Fibroblast of lung (primary cell): ENCODE results near the gene ANKRD44. TPM values are rescaled to one million over a fixed set of nuclear protein-coding genes. Genes with fewer than 3 reads are reported as not detected.

Experiments used
- DNase-seq, 2 donors: peaks; one replicate each; pipeline versions ENCODE4 v3.0.0 to v3.0.0-alpha.2; 2010; ENCODE audit warnings: low read depth in 2 of 2
- H2AFZ ChIP-seq: 2 replicates; pipeline ENCODE4 v1.5.1; 2012; ENCODE audit warnings: low read length, control low read depth, inconsistent platforms
- H3K27ac ChIP-seq: 2 replicates; pipeline ENCODE4 v1.5.1; 2011; ENCODE audit warnings: low read length, control low read depth; ENCODE audit not compliant: insufficient read depth
- H3K27me3 ChIP-seq: 2 replicates; pipeline ENCODE4 v1.5.1; 2011; ENCODE audit warnings: mild to moderate bottlenecking, low read length; ENCODE audit not compliant: control insufficient read depth, insufficient read depth
- H3K36me3 ChIP-seq: 2 replicates; pipeline ENCODE4 v1.5.1; 2011; ENCODE audit warnings: low read length; ENCODE audit not compliant: control insufficient read depth, insufficient read depth
- H3K4me1 ChIP-seq: 2 replicates; pipeline ENCODE4 v1.5.1; 2011; ENCODE audit warnings: low read length; ENCODE audit not compliant: control insufficient read depth, insufficient read depth; ENCODE audit errors: extremely low read depth
- H3K4me2 ChIP-seq: 2 replicates; pipeline ENCODE4 v1.5.1; 2011; ENCODE audit warnings: low read length, control low read depth; ENCODE audit not compliant: insufficient read depth; ENCODE audit errors: extremely low read depth
- H3K4me3 ChIP-seq, 4 experiments: fragments of 200-600 bp in 1 of 4; sonication (generic) in 1 of 4; replicated peaks in 1 of 4; 2 replicates each; pipeline ENCODE4 v1.5.1; 2011 to 2016; ENCODE audit warnings: low read length in 4 of 4, low read depth in 3 of 4, mild to moderate bottlenecking in 3 of 4, control low read depth in 2 of 4, inconsistent platforms in 1 of 4, mixed read lengths in 1 of 4; ENCODE audit not compliant: insufficient read depth in 1 of 4; ENCODE audit errors: control extremely low read depth in 1 of 4
- H3K79me2 ChIP-seq: 2 replicates; pipeline ENCODE4 v1.5.1; 2012; ENCODE audit warnings: mild to moderate bottlenecking, low read length, inconsistent platforms; ENCODE audit not compliant: control insufficient read depth, insufficient read depth
- H3K9ac ChIP-seq: 2 replicates; pipeline ENCODE4 v1.5.1; 2011; ENCODE audit warnings: mild to moderate bottlenecking, low read length, control low read depth; ENCODE audit not compliant: insufficient read depth
- H3K9me3 ChIP-seq: 2 replicates; pipeline ENCODE4 v1.5.1; 2012; ENCODE audit warnings: low read depth, low read length; ENCODE audit not compliant: control insufficient read depth, insufficient read depth
- H4K20me1 ChIP-seq: 2 replicates; pipeline ENCODE4 v1.5.1; 2011; ENCODE audit warnings: low read length; ENCODE audit not compliant: control insufficient read depth, insufficient read depth; ENCODE audit errors: extremely low read depth
- EZH2 ChIP-seq: IDR thresholded peaks from 2 replicates; pipeline ENCODE4 v1.5.1; 2012; ENCODE audit warnings: low read length, control low read depth, mild to moderate bottlenecking; ENCODE audit errors: missing control alignments
- polyA plus RNA-seq, 2 donors: library from polyadenylated mRNA; depleted of rRNA in 1 of 2; stranded (reverse) in 1 of 2; unstranded in 1 of 2; fragments of >200 nt; gene quantifications; 2 replicates each; pipeline ENCODE4 v1.2.1, GENCODE V29; 2011 to 2012; ENCODE audit warnings: missing spikeins in 1 of 2
- total RNA-seq: library from RNA; depleted of rRNA; stranded (reverse); fragments of >200 nt; gene quantifications from 2 replicates; pipeline ENCODE4 v1.2.1, GENCODE V29; 2014
- TF ChIP-seq, protein P1 (sequence below), 2 donors: IDR thresholded peaks in 1 of 2; conservative IDR thresholded peaks in 1 of 2; 1 replicate in 1 of 2; 2 replicates in 1 of 2; pipeline ENCODE4 v1.5.1; 2011 to 2012; ENCODE audit warnings: low read length in 2 of 2, control low read depth in 1 of 2, inconsistent platforms in 1 of 2, low read depth in 1 of 2, mild to moderate bottlenecking in 1 of 2

ANKRD44 gene
- total and polyA plus RNA-seq, 2 donors (not counting 1 experiment from before 2014, with no cell fraction given): 7.6 to 9.7 TPM

DNA sequence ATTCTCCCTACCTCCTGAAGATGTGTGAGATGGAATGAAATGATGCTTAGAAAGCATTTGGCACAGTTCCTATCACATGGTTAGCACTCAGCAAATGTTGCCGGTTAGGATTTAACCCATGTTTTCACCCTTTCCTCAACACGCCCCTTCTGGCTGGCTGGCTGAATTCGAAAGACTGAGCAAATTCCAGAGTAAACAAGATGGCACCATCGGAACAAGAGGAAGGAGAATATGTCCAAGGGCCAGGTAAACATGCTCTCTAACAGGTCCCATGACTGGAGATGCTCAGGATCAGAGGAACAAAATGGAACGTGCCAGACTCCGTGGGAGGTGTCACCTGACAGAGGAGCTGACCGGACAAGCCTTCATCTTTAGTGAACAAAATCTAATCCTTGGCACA, 145.6 kb downstream of the ANKRD44 start:
- H3K27me3 ChIP-seq: no peaks in the 10 kb centered on the region
- no peaks in the 10 kb centered on the region for H3K9me3 ChIP-seq
- H3K4me2 ChIP-seq: no peak overlapping the region
- H3K4me3 ChIP-seq: no peak overlapping the region
- no peaks in the 10 kb centered on the region for H3K79me2 ChIP-seq
- H3K9ac ChIP-seq: no peak overlapping the region
- peaks cover 4% of the 10 kb centered on the region for H3K4me1 ChIP-seq
- TF ChIP-seq, protein P1, sequence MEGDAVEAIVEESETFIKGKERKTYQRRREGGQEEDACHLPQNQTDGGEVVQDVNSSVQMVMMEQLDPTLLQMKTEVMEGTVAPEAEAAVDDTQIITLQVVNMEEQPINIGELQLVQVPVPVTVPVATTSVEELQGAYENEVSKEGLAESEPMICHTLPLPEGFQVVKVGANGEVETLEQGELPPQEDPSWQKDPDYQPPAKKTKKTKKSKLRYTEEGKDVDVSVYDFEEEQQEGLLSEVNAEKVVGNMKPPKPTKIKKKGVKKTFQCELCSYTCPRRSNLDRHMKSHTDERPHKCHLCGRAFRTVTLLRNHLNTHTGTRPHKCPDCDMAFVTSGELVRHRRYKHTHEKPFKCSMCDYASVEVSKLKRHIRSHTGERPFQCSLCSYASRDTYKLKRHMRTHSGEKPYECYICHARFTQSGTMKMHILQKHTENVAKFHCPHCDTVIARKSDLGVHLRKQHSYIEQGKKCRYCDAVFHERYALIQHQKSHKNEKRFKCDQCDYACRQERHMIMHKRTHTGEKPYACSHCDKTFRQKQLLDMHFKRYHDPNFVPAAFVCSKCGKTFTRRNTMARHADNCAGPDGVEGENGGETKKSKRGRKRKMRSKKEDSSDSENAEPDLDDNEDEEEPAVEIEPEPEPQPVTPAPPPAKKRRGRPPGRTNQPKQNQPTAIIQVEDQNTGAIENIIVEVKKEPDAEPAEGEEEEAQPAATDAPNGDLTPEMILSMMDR (conservative IDR thresholded peaks at IDR 0.05 in 1 of 2, IDR thresholded peaks at IDR 0.05 in 1 of 2; ENCODE audit: low read depth in 1 of 2, low read length in 2 of 2): no peak
- H3K27ac ChIP-seq: no peak overlapping the region
- no peaks in the 10 kb centered on the region for H4K20me1 ChIP-seq
- H3K36me3 ChIP-seq: no peaks in the 10 kb centered on the region
- no peak overlapping the region for H2AFZ ChIP-seq
- no peak for DNase-seq

DNA sequence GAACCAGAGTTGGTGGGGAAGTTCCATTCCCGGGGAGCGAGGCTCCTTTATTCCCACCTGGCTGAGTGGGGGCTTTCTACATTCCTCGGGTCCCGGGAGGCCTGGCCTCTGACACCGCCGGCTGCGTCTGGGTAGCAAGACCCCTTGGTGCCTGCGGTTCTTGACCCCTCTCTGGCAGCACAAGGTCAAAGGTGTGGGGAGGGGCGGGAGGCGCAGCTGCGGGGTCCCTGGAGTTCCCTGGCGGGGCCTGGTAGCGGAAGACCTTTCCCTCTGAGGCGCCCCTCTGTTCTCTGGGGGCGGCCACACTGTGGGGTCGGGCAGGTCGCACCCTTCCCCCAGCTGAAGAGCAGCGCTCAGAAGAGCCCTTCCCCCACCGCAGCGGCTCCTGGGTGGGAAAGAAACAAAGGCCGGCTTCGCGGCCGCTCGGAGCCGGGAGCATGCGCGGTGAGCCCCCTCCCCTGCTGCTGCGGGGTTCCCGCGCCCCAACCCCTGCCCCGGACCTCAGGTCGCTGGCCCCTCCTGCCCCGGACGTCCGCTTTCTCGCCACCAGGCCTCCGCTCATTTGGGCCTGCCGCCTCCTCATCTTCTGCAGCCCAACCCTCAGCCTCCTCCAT, 146.3 kb downstream of the ANKRD44 start:
- H3K79me2 ChIP-seq: no peaks in the 10 kb centered on the region
- H3K4me1 ChIP-seq: peaks cover 7% of the 10 kb centered on the region
- H2AFZ ChIP-seq: peak overlapping the region; percentile 22
- no peaks in the 10 kb centered on the region for H3K27me3 ChIP-seq
- no peak overlapping the region for H3K4me2 ChIP-seq
- peak overlapping the region; percentile 34 for H3K9ac ChIP-seq
- no peaks in the 10 kb centered on the region for H3K36me3 ChIP-seq
- H3K4me3 ChIP-seq: peak overlapping the region in 1 of 4 experiments; percentile 33
- DNase-seq: no peak
- H4K20me1 ChIP-seq: no peaks in the 10 kb centered on the region
- no peaks in the 10 kb centered on the region for H3K9me3 ChIP-seq
- no peak for TF ChIP-seq EZH2
- TF ChIP-seq, protein P1 (conservative IDR thresholded peaks at IDR 0.05 in 1 of 2, IDR thresholded peaks at IDR 0.05 in 1 of 2; ENCODE audit: low read depth in 1 of 2, low read length in 2 of 2): no peak
- H3K27ac ChIP-seq: no peak overlapping the region

DNA sequence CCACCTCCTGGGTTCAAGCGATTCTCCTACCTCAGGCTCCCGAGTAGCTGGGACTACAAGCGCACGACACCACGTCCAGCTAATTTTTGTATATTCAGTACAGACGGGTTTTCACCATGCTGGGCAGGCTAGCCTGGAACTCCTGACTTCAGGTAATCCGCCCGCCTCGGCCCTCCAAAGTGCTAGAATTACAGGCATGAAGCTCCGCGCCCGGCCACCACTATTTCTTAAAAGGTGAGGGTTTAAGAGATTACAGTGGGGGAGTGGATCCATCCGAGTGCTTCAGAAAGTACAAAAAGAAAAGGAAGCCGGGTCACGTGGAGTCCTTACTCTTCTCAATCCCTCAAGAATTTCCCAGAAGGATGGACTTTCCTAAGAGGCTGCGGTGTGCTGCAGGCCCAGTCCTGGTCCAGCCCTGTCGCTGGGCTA, 146.9 kb downstream of the ANKRD44 start:
- Histone ChIP-seq H3K79me2 (no peaks in the 10 kb centered on the region), H3K27me3 (no peaks in the 10 kb centered on the region), H2AFZ (peak overlapping the region; percentile 22), H3K4me3 (no peak overlapping the region), H3K36me3 (no peaks in the 10 kb centered on the region), H3K9ac (no peak overlapping the region), H3K4me2 (no peak overlapping the region), H3K4me1 (peaks cover 8% of the 10 kb centered on the region), H3K27ac (no peak overlapping the region), H3K9me3 (no peaks in the 10 kb centered on the region), H4K20me1 (no peaks in the 10 kb centered on the region)
- TF ChIP-seq, protein P1 (conservative IDR thresholded peaks at IDR 0.05 in 1 of 2, IDR thresholded peaks at IDR 0.05 in 1 of 2; ENCODE audit: low read depth in 1 of 2, low read length in 2 of 2): no peak
- TF ChIP-seq EZH2: no peak
- no peak for DNase-seq
